ENCODE measurements around the gene LGR4.
"Not testable (repeated sequence)": the region's sequence is repeated elsewhere in the genome, so short reads cannot be mapped to it uniquely, and the experiment has no call there.

The LGR4 gene

DNA sequence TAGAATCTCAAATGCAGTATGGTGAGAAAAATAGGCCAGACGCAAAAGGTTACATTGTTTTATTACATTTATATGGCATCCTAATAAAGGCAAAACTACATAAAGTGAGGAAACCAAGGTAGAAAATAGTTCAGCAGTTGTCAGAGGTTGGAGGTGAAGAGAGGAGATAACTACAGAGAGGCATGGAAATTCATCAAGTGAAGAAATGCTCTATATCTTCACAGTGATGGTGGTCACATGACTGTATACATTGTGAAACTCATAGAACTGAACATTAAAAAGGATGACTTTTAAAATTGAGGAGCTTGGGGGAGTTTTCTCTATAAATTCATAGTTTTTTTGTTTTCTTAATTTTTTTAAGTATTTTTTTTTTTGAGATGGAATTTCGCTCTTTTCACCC lies 14.4 kb downstream of the LGR4 start:
- no peak for DNase-seq

DNA sequence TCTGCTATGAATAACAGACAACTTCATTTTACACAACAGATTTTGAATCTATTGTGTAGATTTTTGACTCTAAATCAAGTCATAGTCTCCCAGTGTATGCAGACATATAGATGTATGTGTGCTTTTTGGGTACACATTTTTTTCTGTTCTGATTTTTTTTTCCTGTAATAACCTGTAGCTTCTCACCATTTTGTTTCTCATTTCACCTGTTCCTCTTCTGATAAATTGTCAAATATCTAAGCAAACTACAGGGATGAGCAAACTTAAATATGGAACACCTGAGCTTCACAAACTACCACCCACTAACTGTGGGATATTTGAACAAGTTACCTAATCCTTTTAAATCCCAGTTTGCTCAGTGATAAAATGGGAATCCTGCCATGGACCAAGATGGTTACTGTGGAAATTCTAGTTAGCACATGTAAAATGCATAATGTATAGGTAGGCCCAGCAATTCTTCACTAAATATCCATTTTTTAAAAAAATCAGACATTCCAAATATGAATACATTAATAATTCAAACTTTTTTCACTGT lies 15.7 kb downstream of the LGR4 start:
- DNase-seq, result no peak

- no peak for DNase-seq
These were observed 16.3 kb downstream of the LGR4 start for GRCh38 chr11:27456140-27456794.

DNA sequence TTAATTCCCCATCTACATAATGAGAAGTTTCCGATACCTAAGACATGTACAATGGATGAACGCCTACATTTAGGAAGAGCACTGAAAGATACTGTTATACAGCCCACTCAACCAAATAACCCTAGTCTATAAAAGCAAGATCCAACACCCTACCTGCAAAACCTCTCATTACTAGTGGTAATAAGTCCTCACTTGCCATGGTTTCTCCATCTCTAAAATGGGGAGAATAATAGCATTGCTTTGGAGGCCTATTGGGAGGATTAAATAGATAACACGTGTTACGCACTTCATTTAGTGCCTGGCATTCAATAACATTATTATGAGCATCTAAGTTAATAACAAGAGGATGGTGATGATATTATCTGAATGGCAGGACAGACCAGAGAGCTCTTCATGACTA lies 16.9 kb downstream of the LGR4 start:
- no peak for DNase-seq

DNA sequence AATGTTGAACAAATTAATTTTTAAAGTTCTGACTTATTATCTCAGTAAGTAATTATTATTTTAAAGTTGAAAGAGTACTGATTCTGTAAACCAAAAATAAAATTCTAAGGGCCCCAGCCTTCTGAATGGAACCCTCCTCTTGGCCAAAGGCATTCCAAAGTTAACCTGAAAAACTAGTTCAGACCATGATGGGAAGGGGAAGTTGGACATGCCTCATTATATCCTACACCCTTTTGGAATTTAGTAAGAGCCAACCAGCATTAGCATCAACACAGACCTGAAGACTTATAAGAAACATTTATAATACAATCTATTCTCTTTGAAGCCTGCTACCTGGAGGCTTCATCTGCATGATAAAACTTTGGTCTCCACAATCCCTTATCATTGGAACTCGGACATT lies 18.9 kb downstream of the LGR4 start:
- DNase-seq, result no peak

DNA sequence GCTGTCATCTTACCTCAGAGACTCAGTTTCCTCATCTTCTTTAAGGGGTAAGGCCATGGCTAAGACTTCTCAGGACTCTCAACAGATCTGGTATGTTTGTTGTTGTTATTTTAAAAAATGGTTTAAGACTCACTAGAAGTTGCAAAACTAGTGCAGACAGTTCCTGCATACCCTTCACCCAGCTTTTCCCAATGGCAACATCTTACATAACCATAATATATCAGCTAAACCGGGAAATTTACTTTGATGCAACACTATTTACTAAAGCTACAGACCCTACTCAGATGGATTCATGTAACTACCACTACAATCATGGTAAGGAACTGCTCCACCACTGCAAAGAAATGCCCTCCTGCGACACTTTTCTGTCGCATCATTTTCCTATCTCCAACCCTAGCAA lies 20.4 kb downstream of the LGR4 start:
- no peak for DNase-seq

DNA sequence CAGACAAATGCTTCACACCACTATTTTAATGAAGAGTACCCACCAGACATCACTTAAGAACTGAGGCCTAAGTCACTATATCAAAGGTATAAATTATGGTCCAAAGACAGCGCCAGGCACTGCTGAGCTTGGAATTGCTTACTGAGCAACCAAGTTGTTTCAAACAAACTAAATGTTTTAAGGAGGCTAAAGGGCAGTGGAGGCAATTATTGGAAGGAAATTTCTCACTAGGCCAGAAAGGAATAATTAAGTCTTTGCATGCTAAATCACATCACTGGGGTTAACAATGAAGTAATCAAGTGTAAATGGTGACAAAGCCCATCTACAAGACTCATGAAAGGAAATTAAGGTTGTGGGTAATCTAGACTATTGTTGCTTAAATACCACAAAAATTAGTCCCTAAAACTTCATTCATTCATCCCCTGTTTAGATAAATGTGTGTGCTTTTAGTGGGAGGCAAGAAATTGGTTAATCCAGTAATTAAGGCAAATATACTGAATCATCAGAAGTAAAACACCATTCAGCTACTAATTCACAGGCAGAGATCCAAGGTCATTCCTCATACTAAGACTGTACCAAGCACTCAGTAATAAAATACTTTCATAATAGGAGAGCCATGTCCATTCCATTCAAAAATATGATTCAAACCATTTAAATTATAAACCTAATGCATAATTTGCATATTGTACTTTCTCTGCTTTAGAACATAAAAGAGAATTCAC lies 21.2 kb downstream of the LGR4 start:
- no peak for DNase-seq

DNA sequence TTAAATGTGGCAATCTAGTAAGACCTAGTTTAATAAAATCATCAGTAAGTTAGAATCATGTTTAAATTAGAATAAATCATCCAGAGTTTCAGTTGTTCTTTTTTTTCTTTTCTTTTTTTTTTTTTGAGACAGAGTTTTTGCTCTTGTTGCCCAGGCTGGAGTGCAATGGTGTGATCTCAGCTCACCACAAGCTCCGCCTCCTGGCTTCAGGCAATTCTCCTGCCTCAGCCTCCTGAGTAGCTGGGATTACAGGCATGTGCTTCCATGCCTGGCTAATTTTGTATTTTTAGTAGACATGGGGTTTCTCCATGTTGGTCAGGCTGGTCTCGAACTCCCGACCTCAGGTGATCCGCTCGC lies 24.4 kb downstream of the LGR4 start:
- DNase-seq, result not testable (repeated sequence)

DNA sequence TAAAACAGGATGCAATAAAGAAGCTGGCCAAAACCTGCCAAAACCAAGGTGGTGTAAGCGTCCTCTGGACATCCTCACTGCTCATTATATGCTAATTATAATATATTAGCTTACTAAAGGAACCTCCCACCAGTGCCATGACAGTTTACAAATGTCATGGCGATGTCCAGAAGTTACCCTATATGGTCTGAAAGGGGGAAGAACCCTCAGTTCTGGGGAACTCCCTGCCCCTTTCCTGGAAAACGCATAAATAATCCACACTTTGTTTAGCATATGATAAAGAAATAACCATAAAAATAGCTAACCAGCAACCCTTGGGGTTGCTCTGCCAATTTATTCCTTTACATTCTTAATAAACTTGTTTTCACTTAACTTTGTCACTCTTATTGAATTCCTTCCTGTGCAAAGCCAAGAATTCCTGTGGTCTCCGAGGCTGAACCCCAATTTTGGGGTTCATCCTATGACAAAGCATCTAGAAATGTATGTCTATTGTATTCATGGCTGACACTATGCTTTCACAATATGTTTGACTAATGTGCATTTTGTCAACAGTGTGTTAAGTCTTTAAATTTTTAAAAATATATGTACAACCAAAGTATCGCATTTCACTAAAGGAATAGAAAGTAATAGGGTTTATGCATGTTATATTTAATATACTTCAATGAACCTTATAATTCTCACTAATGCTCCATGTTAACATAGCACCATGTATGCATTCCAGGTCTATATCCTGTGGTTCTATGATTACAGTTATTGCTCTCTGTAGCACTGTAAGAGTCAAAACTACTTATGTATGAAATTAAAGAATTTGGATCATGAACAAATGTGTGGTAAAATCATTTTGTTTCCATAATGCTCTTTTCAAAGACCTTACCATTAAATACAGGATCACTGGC lies 25.1 kb downstream of the LGR4 start:
- DNase-seq, result no peak

DNA sequence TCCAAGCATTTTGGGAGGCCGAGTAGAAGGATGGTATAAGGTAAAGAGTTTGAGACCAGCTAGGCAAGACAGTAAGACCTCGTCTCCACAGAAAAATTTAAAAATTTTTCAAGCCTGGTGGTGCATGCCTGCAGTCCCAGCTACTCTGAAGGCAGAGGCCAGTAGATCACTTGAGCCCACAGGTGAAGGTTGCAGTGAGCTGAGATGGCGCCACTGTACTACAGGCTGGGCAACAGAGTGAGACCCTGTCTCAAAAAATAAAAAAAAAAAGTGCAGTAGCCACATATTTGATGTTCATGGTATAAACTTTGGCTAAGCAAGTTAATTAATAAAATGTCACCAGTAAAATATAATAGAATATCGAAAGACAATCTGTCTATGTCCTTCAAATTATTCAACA lies 27.0 kb downstream of the LGR4 start:
- no peak for DNase-seq

DNA sequence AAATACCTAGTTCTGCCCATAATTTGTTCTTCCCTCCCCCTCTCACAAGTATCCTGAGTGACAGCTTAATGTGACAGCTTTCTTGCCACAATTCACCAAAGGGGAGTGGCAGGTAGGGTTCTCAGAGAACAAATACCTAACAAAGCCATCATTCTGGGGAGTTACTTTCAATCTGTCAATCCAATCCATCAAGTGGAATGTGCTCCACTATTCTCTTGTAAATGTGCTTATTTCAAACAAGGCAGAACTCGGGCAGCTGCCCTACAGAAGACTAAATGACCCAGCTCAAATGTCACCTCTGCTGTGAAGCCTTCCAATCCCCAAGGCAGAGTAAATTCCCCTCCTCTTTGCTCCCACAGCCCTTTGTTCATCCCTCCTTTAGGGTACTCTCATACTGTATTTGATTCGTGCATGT lies 27.8 kb downstream of the LGR4 start:
- no peak for DNase-seq

- DNase-seq, result no peak
These were observed 28.7 kb downstream of the LGR4 start for GRCh38 chr11:27443746-27444507.

DNA sequence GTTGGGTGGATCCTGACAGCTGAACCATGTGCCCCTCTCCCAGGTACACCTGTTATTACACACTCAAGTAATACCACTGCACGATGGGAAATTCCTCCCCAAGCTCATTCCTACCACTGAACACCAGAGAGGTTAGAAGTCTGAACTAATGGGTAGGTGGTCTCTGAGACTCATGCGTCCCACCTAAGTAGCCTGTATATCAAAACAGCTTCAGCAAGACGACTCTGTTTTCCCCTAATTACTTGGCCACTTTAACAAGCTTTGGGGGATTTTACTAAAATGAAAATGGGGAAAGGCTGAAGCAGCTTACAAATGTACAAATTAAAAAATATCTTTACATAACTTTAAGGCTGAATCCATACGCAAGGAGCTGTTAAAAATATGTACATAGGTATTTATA lies 29.4 kb downstream of the LGR4 start:
- no peak for DNase-seq

- no peak for DNase-seq
These were observed 32.5 kb downstream of the LGR4 start for GRCh38 chr11:27440090-27440489.

DNA sequence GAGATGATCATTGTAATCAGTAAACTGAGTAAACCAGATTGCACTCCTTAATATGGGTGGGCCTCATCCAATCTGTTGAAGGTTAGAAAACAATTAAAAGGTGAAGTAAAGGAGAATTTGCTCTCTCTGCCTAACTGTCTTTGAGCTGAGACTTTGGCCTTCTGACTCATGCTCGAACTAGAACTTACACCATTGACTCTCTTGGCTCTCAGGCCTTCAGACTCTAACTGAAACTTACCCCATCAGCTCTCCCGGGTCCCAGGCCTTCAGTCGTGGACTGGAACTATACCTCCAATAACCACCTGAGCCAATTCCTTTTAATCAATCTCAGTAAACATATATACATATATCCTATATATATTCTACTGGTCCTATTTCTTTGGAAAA lies 34.0 kb downstream of the LGR4 start:
- DNase-seq, result no peak

GRCh38 chr11:27437829-27438594 lies 34.6 kb downstream of the LGR4 start:
- no peak for DNase-seq

DNA sequence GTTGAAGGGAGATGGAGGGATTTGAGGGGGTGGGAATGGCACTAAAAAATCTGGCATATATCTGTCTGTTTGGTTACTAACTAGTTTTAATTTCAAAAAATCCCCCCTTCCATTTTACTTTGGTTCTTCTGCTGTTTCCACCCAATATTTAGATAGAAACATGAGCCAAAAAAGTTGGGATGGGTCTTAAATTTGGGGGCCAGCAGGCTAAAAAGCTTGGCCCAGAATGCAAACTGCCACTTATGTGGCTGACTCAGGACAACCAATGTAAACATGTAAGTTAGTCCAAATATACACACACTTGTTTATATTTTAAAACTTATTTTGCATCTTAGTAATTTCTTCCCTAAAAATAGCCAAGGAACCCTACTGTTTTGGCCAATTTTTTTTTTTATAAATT lies 35.7 kb downstream of the LGR4 start:
- DNase-seq, result no peak

- no peak for DNase-seq
These were observed 38.8 kb downstream of the LGR4 start for GRCh38 chr11:27433742-27434141.

DNA sequence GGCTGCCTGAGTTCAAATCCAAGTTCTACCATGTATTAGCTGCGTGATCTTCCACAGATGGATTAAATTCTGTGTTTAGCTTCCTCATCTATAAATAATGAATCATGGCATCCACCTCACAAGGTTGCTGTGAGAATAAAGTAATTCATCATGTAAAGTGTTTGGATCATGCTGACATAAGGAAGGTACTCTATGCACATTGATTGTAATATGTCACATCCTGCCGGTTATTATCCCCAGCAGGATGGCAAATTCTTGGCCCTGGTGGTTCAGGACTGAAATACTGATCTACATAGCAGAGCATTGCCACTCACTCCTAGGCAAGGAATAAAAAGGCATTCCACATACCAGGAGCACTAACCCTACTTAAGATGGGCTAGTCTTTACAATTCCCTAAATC lies 40.8 kb downstream of the LGR4 start:
- no peak for DNase-seq

GRCh38 chr11:27429761-27430393 lies 42.7 kb downstream of the LGR4 start:
- DNase-seq, result no peak

DNA sequence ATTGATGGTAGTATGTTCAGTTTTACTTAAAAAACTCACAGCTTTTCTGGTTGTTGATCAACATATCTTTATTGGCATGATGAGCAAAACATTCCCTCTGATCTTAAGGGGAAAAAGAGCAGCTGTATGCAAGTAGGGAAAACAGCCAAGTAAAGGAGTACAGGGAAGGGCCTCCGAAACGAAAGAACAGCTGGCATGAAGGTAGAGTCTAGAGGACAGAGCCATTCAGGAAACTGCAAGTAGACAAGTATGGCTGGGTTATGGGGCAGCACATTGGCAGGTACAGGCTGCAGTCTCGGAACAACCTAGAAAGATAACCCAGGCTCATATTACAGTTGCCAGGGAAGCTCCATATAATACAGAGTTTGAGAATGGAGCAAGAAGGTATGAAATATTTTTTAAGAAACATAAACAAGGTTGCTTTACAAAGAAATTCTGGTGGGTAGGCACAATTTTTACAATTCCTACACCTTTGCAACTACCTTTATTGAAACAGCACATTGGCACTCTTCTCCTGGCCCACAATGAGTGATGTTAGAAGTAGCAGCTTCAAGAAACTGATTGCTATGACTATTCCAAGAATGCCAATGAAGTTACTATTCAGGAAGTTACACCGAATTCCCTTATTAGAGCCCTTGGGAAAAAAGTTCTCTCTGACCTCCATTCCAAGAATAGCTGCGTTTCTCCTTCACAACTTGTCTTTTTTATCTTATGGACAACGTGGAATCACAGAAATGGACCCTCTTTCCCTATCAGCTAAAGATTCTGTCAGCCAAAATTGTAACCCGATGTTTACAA lies 45.2 kb downstream of the LGR4 start:
- DNase-seq, result no peak
